Omental fat pad (tissue), 4 donors: ENCODE data around the gene PSMB10. TPM values are rescaled to one million over a fixed set of nuclear protein-coding genes. Genes with fewer than 3 reads are reported as not detected.
"Not testable (repeated sequence)": the region's sequence is repeated elsewhere in the genome, so short reads cannot be mapped to it uniquely, and the experiment has no call there.

Source experiments
- ATAC-seq: fragments of 150-250 bp; one replicate; pipeline ENCODE4 v1.9.1; 2016; ENCODE audit warnings: mild to moderate bottlenecking, moderate library complexity; ENCODE audit not compliant: low FRiP score
- DNase-seq: peaks from one replicate; pipeline ENCODE4 v3.0.0-alpha.2; 2019; ENCODE audit warnings: low spot score
- CTCF ChIP-seq, 3 donors: fragments of 450-650 bp; IDR thresholded peaks; one replicate each; pipeline ENCODE4 v1.5.1; 2016 to 2017; ENCODE audit warnings: antibody characterized with exemption in 3 of 3, mild to moderate bottlenecking in 3 of 3, moderate library complexity in 2 of 3
- total RNA-seq, 4 donors: library from RNA; depleted of rRNA; stranded (reverse); fragments of >200 nt; gene quantifications; one replicate each; pipeline ENCODE4 v1.1.0, GENCODE V29; 2016

PSMB10 gene
- total RNA-seq, 4 donors from 2014 or later = 29.9 to 53.0 (median 45.3) TPM

- no peak for TF ChIP-seq CTCF (IDR thresholded peaks at IDR 0.05)
- DNase-seq (no peak), ATAC-seq (no peak)
These were observed 3.9 kb upstream of the PSMB10 start for GRCh38 chr16:67940446-67941089.

- no peak for DNase-seq
- no peak for TF ChIP-seq CTCF (IDR thresholded peaks at IDR 0.05)
- no peak for ATAC-seq
These were observed 3.1 kb upstream of the PSMB10 start for GRCh38 chr16:67939507-67940445.

GRCh38 chr16:67937713-67938112, 1.1 kb upstream of the PSMB10 start:
- ATAC-seq, DNase-seq: not testable (repeated sequence)

- DNase-seq = no peak
- no peak for ATAC-seq
- TF ChIP-seq CTCF (IDR thresholded peaks at IDR 0.05) = no peak
These were observed 393 bp upstream of the PSMB10 start for GRCh38 chr16:67936880-67937605.

GRCh38 chr16:67935402-67936123, 1.1 kb downstream of the PSMB10 start:
- no peak for TF ChIP-seq CTCF (IDR thresholded peaks at IDR 0.05)
- ATAC-seq (peak; percentile 97), DNase-seq (peak; percentile 76)

- ATAC-seq (no peak), DNase-seq (no peak)
- TF ChIP-seq CTCF (IDR thresholded peaks at IDR 0.05) = no peak
These were observed 1.6 kb downstream of the PSMB10 start for GRCh38 chr16:67935101-67935401.
